Thoracic aorta (tissue), 2 donors: Measurements from ENCODE around the gene MAGI1. TPM values are rescaled to one million over a fixed set of nuclear protein-coding genes. Genes with fewer than 3 reads are reported as not detected.

Experiments used
- ATAC-seq: fragments of 150-250 bp; one replicate; pipeline ENCODE4 v1.8.0; 2017; ENCODE audit warnings: low read depth; ENCODE audit not compliant: insufficient number of reproducible peaks, low FRiP score
- DNase-seq: peaks from one replicate; pipeline ENCODE4 v3.0.0-alpha.2; 2020; ENCODE audit warnings: low spot score
- H3K27ac ChIP-seq, 2 donors: fragments of 200-600 bp; sonication (generic); 1 replicate in 1 of 2; 2 replicates in 1 of 2; pipeline ENCODE4 v1.5.1; 2016; ENCODE audit warnings: mild to moderate bottlenecking in 2 of 2, moderate library complexity in 2 of 2
- H3K27me3 ChIP-seq: fragments of 200-600 bp; sonication (generic); replicated peaks from 2 replicates; pipeline ENCODE4 v1.6.0; 2016; ENCODE audit warnings: mild to moderate bottlenecking; ENCODE audit not compliant: insufficient read depth
- H3K36me3 ChIP-seq: fragments of 200-600 bp; sonication (generic); one replicate; pipeline ENCODE4 v1.5.1; 2016
- H3K4me1 ChIP-seq, 2 donors: fragments of 200-600 bp; sonication (generic); 1 replicate in 1 of 2; 2 replicates in 1 of 2; pipeline versions ENCODE4 v1.5.1 to v1.6.0; 2016; ENCODE audit warnings: low read depth in 2 of 2, mild to moderate bottlenecking in 1 of 2; ENCODE audit not compliant: control insufficient read depth in 1 of 2
- H3K4me3 ChIP-seq: fragments of 200-600 bp; sonication (generic); 2 replicates; pipeline ENCODE4 v1.5.1; 2016; ENCODE audit warnings: mild to moderate bottlenecking
- H3K9me3 ChIP-seq: fragments of 200-600 bp; sonication (generic); 2 replicates; pipeline ENCODE4 v1.5.1; 2016
- total RNA-seq, 2 donors: library from RNA; depleted of rRNA; stranded (reverse); fragments of >200 nt; gene quantifications; one replicate each; pipeline versions ENCODE4 v1.1.0 to v1.2.3, GENCODE V29; 2016
- TF ChIP-seq, protein P1 (sequence below): fragments of 200-600 bp; sonication (generic); IDR thresholded peaks from one replicate; pipeline ENCODE4 v1.5.1; 2019; ENCODE audit warnings: antibody characterized with exemption

The MAGI1 gene
- total RNA-seq, 2 donors from 2014 or later, result 48.2 to 88.5 TPM

DNA sequence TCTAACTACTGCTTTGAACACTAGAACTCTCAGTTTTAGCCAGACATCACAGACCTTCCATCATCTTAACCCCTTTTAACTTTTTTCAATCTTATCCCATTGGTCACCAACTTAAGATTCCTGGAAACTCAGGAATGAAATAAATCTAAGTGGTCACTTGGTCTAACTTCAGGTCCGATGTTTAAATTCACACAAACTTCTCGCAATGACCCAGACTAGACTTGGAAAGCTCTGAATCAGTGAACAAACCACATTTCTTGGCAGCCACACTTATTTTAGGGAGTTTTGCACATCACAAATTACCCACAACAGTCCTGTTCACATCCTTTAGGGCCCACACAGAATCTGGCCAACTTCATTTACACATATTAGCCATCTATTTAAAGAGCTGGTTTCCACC is 118.9 kb downstream of the MAGI1 start:
- TF ChIP-seq, protein P1, sequence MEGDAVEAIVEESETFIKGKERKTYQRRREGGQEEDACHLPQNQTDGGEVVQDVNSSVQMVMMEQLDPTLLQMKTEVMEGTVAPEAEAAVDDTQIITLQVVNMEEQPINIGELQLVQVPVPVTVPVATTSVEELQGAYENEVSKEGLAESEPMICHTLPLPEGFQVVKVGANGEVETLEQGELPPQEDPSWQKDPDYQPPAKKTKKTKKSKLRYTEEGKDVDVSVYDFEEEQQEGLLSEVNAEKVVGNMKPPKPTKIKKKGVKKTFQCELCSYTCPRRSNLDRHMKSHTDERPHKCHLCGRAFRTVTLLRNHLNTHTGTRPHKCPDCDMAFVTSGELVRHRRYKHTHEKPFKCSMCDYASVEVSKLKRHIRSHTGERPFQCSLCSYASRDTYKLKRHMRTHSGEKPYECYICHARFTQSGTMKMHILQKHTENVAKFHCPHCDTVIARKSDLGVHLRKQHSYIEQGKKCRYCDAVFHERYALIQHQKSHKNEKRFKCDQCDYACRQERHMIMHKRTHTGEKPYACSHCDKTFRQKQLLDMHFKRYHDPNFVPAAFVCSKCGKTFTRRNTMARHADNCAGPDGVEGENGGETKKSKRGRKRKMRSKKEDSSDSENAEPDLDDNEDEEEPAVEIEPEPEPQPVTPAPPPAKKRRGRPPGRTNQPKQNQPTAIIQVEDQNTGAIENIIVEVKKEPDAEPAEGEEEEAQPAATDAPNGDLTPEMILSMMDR, result no peak
- DNase-seq (no peak), ATAC-seq (no peak)
- Histone ChIP-seq H3K36me3 (no peaks in the 10 kb centered on the region), H3K4me1 (peaks cover 0 to 9% of the 10 kb centered on the region in 2 donors), H3K27ac (no peak overlapping the region), H3K27me3 (no peaks in the 10 kb centered on the region), H3K4me3 (no peak overlapping the region), H3K9me3 (peaks cover 4% of the 10 kb centered on the region)

DNA sequence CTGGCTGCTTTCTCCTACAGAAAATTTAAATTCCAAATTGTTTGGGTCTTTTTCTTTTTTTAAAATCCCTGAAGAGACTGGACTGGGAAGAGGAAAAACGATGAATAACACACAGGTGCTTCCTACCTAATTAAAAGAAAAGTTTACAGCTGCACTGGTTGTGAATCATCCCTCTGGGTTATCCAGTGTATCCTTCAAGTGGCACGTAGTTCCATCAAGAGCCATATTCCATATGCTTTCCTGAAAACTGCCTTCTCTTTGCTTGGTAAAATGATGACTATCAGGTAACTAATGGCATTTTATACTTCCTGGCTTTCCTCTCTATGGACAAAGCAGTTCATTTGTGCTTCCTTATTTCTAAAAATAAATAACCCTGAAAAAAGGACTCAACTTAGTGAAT is 123.2 kb downstream of the MAGI1 start:
- TF ChIP-seq, protein P1, result no peak
- Histone ChIP-seq H3K27ac (no peak overlapping the region), H3K4me3 (no peak overlapping the region), H3K4me1 (peaks cover 0 to 18% of the 10 kb centered on the region in 2 donors), H3K27me3 (no peaks in the 10 kb centered on the region), H3K9me3 (peaks cover 4% of the 10 kb centered on the region), H3K36me3 (no peaks in the 10 kb centered on the region)
- DNase-seq (no peak), ATAC-seq (no peak)

DNA sequence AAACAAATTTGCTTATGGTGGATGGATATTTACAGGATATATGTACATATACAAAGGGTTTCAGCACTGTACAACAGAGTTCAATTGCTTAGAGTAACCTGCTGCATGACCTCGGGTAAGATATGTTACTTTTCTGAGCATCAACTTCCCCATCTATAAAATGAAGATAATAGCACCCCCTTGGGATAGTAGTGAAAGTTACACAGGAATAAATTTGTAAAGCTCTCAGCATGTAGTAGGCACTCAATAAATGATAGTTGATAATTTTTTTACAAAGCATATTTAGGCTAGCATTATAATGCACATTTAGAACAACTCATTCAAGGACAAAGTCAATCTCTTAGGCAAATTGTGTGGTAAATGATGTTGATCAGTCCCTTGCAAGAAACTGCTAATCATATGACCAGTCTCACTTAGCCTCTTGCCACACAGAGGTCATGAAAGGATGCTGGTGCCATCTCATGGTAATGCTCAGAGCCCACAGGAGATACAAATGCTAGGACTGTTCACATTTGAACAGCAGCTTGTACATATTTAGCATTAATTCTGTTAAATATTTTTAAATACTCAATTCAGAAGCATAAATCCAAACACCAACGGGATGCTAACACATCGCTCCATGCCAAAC is 123.9 kb downstream of the MAGI1 start:
- DNase-seq (no peak), ATAC-seq (no peak)
- peaks cover 4% of the 10 kb centered on the region for H3K9me3 ChIP-seq
- H3K36me3 ChIP-seq, result no peaks in the 10 kb centered on the region
- no peak overlapping the region for H3K27ac ChIP-seq
- H3K4me3 ChIP-seq, result no peak overlapping the region
- TF ChIP-seq, protein P1, result no peak
- no peaks in the 10 kb centered on the region for H3K27me3 ChIP-seq
- peaks cover 0 to 14% of the 10 kb centered on the region in 2 donors for H3K4me1 ChIP-seq

DNA sequence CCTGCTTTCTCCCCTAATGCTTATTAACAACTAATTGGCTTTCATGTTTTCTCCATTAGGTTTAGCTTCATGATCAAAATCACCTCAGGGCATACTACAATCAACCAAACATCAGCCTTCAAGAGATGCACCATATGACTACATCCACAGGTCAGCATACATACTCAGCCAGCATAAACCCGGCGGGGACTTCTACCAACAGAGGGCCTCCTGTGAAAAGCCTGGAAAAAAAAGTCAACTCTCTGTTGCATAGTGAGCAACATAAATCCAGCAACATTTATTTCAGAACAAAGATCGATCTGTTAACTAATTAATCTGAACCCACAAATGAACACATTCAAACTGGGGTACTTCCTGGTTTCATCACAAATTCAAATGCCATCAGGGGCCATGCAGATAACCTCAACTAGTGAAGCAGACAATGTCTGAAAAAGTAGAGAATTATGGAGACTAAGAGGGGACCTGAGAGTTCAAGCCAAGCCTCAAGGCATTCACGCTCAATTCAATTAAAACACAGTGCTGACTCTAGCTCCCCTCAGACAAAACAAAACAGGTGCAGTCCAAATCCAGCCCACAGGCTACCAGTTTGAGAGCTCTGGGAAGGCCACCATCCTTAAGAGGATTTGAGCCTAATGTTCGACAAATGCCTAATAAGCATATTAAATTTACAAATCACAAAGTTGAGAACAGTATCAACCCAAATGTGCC is 124.5 kb downstream of the MAGI1 start:
- H3K27ac ChIP-seq, result no peak overlapping the region
- H3K4me3 ChIP-seq, result no peak overlapping the region
- TF ChIP-seq, protein P1, result no peak
- DNase-seq, result no peak
- no peak for ATAC-seq
- H3K9me3 ChIP-seq, result peaks cover 4% of the 10 kb centered on the region
- no peaks in the 10 kb centered on the region for H3K36me3 ChIP-seq
- H3K4me1 ChIP-seq, result peaks cover 0 to 9% of the 10 kb centered on the region in 2 donors
- no peaks in the 10 kb centered on the region for H3K27me3 ChIP-seq

DNA sequence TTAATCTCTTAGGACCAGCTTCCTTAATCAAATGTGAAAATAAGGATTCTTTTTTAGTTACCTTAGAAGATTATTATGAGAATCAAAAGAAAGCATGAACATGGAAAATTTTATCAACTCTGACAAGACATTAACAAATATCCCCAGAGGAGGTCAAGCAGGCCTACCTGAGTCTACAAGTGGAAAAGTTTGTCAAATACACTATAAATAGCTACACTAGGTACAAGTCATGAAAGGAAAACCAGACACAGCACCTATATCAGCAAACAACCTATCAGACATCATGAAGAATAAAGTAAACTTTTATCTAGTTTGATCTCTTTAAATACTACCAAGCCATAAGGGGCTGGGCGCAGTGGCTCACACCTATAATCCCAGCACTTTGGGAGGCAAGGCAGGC is 126.1 kb downstream of the MAGI1 start:
- Histone ChIP-seq H3K27ac (no peak overlapping the region), H3K4me1 (peaks cover 0 to 9% of the 10 kb centered on the region in 2 donors), H3K9me3 (peaks cover 4% of the 10 kb centered on the region), H3K36me3 (no peaks in the 10 kb centered on the region), H3K4me3 (no peak overlapping the region), H3K27me3 (no peaks in the 10 kb centered on the region)
- ATAC-seq, result no peak
- TF ChIP-seq, protein P1, result no peak
- no peak for DNase-seq
